NCI-H2029 treated with DMSO at 0.1 percent for 48 hours (cell line): ENCODE data around the gene PGRMC2.

ENCODE experiments used
- DNase-seq: peaks from one replicate; lab custom pipeline; 2025; lab: John Stamatoyannopoulos, UW

The PGRMC2 gene, protein sequence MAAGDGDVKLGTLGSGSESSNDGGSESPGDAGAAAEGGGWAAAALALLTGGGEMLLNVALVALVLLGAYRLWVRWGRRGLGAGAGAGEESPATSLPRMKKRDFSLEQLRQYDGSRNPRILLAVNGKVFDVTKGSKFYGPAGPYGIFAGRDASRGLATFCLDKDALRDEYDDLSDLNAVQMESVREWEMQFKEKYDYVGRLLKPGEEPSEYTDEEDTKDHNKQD

DNA sequence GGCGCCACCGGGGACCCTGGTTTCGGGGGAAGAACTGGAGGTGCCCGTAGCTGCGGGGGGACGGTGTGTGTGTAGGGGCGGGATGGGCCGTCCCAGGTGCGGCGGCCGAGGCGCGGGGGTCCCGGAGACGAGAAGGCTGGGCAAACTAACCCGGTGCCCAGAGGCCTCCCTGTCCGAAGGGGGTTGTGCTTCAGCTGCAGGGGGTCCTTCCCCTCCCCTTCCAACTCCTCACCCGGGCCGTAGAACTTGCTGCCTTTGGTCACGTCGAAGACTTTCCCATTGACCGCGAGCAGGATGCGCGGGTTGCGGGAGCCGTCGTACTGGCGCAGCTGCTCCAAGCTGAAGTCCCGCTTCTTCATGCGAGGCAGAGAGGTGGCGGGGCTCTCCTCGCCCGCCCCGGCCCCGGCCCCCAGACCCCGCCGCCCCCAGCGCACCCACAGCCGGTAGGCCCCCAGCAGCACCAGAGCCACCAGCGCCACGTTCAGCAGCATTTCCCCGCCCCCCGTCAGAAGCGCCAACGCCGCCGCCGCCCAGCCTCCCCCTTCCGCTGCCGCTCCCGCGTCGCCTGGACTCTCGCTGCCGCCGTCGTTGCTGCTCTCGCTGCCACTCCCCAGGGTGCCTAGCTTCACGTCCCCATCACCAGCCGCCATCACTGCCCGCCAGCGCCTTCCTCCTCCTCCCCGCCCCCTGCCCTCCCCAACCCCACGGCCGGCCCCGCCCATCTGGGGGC is at the start of gene PGRMC2:
Gene PGRMC2 (minus strand): TSS at position 673 of the 730 bp plus-strand sequence. CDS start 23 bp downstream, at position 650.
- no peak for DNase-seq

DNA sequence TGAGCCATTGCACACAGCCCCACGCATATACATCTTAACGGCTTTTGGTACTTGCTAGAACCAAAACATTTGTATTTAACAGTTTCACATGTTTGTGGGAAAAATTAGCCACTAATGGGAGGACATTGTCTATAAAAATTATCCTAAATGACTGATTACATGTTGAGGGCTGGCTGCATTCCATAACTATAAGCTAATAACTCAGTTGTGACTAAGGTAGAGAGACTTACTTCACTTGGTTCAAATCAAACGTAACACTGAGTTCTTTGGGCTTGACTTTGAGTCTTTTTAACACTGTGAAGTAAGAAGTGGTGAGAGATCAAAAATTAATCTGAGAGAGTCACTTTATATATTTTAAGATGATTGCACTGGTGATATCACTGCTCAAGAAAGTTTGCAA is 47.9 kb upstream of the PGRMC2 start:
- no peak for DNase-seq

DNA sequence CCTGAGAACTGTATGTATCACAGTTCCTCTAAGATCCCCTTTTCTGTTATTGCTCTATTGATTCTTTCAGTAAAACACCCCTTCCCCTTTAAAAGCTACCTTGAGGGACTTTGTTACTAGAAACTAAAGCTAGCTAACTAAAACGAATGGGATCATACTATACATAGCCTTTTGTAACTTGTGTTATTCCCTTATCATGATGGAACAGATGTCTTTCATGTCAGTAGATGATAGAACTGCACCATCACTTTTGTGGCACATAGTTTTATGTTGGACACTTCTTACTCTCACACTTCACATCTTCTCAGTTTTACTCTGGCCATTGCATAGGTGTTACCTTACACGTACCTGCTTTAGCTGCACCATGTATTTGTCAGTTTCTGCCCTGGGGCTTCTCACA is 46.6 kb upstream of the PGRMC2 start:
- no peak for DNase-seq

DNA sequence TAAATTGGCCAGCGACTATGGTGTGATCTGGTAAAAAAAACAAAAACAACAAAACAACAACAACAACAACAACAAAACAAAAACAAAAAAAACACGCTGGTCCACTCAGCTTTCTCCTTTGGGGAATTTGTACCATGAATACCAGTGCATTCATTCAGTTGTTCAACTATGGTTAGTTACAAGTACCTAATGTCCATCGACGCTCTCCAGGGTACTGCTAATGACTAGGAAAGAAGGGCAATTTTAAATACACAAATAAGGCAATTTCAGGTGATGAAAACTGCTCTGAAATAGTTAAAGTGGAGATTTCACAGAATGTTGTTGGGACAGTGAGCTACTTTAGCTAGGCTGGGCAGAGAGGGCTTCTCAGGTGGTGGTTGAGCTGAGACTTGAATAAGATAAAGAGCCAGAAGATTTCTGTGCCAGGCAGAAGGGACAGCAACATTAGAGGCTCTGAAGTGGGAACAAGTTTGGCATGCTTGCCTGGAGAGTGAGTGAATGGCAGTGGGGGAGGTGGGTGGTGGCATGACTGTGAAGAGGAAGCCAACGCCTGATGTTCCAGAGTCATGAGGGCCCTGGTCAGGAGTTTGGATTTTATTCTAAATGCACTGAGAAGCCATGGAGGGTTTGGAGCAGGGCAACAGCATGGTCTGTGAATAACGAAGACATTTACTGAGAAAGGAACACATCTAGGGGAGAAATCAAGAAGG is 45.9 kb upstream of the PGRMC2 start:
- DNase-seq = no peak

DNA sequence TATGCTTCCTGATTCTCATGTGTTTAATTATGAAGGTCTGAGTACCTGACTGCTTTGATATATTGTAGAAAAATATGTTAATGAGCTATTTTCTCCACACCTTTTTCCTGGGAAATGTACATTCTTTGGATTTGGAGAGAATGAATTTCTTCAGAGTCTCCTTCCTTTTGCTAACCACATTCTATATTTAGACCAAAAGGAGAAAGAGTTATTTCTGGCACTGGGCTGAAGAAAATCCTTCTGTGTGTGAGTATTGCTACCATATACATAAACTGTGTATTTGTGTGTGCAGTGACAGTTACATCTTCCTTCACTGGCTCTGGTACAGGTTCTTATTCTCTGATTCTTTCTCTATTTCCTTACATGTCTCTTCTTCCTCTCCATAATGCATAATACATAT is 44.5 kb upstream of the PGRMC2 start:
- no peak for DNase-seq

DNA sequence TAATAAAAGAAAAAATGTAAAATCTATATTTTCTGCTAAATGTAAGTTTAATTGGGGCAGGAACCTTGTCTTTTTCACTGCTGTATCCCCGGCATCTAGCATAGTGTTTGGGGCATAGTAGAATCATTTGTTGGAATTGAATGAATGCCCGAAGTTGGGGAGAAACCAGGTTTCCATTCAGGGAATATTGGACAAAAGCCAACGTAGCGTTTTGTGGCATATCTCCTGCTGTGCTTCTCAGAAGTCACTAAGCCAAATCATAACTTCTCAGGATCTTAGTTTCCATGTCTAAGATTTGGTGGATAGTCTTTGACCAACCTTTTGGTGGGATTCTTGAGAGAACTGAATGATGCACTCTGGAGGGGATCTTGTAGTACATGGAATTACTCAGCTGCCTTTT is 42.0 kb upstream of the PGRMC2 start:
- DNase-seq = no peak

DNA sequence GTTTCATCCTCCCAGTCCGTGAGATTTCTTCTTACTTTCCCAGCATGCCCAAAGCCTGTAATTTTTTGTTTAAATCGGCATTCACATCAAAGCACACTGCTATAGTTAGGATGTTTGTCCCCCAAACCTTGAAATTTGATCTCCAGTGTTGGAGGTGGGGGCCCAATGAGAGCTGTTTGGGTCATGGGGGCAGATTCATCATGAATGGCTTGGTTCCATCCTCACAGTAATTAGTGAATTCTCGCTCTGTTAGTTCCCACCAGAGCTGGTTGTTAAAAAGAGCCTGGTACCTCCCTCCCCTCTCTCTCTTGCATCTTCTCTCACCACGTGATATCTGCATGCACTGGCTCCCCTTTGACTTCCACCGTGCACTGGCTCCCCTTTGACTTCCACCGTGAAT is 40.5 kb upstream of the PGRMC2 start:
- DNase-seq = no peak

DNA sequence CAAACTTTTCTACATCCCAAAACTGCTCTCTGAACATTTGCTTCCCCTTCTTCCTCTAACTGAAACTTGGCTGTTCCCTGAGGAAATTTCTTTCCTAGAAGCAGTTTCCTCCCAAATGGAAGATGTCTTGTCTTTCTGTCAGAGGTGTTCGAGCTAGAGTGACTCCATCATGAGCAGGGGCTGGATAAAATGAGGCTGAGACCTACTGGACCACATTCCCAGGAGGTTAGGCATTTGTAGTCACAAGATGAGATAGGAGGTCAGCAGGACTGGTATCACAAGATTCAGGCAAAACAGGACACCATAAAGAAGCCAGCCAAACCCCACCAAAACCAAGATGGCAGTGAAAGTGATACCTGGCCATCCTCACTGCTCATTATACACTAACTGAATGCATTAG is 35.8 kb upstream of the PGRMC2 start:
- no peak for DNase-seq

DNA sequence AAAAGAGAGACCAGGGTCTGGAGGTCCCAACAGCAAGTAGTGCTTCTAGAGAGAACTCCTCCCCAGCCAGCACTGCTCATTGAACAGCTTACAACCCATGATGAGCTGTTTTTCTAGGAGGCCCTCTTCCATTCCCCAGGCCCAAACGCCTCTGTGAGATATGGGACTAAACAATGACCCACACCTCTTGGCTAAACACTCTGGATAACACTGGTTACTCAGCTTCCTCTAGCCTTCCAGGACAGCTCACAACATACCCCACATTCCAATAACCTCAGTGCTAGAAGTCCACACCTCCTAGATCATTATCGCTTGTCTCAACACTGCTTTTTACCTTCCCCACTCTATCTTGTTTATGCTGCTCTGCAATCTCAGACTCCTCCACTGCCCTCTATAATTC is 35.4 kb upstream of the PGRMC2 start:
- no peak for DNase-seq

DNA sequence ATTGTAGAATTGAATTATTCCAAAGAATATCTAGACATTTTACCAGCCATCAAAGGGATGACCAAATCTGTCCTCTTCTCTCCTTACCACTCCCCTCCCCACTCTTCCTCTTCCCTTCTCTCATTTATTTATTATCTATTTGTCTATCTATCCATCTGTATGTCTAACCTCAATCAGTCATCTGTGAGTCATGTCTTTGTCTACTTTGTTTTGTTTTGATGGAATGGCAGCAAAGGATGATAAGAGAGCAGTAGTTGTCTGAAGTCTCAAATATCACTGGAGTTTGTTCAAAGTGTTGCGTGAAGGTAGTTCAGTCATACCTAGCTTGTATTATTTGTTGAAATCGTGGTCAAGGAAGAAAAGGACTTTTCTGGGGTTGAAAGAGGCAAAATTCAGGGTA is 34.7 kb upstream of the PGRMC2 start:
- DNase-seq = no peak

DNA sequence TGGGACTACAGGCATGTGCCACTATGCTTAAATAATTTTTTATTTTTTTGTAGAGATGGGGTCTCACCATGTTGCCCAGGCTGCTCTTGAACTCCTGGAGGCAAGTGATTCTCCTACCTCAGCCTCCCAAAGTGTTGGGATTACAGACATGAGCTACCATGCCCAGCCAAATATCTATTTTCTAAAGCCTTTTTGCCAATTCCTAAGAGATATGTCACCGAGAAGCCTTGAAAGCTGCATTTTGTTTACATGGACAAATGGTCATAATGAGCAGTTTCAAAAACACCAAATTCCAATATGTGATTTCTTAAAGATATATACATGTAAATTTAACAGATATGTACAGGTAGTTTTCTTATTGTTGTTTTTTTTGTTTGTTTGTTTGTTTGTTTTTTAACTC is 33.0 kb upstream of the PGRMC2 start:
- DNase-seq = no peak

DNA sequence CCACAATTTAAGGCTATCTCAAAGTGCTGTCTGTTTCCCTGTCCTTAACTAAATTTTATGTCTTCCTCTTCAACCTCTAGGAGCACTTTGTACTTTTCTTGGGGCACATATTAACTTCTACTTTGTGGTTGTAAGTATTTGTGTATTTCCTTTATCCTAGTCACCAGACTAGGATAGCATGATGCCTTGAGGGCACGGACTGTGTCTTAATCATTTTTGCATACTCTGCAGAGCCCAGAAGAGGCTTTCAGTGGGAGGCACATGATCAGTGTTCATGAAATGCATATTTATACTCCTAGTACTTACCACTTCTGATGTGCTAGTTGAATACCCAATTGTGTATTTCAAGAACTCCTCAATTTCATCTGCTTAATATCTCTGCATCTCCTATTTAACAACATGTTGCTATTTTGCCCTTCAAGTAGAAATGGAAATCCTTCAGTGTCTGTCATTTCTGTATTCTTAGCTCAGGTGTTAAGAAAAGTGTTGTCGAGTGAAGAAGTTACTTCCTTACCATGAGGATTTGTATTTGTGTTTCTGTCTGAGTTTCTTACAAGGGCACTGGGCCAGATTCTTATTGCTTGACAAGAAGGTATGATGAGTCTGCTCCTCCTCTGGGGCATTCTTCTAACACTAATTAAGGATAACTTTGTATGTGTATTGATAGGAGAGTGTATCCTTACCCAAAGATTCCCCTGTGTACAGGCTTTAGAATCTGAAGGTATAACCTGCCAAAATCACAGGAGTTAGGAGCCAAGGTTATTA is 28.3 kb upstream of the PGRMC2 start:
- DNase-seq = no peak

DNA sequence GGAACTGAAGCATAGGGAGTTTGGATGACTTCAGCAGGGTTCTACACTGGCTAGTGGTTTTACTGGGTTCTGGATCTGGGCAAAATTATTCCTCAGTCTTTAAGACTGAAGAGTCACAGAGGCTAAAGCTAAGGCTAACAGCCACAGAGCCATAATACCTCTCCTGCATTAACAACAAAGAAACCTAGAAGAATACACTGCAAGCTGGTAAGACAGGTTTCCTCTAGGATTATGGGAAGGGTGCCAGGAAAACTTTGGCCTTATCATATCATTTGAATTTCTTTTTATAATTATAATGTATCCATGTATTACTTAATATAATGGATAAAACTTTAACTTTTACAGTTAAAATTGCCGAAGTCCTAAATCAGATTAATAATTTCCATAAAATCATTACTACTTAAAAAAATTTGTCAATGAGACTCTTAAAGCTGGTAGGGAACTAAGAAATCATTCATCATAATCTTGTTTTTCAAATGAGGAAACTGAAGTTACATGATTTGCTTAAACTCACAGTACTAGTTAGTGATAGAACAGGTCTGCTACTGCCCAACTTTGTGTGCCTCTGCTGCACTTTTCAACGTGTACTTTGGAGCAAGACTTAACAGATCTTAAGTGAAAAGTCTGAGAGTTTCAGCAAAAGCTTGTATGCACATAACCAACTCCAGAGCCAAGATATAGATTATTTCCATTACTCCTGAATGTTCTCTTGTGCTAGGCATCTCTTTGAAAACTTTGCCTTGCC is 24.2 kb upstream of the PGRMC2 start:
- DNase-seq = no peak

DNA sequence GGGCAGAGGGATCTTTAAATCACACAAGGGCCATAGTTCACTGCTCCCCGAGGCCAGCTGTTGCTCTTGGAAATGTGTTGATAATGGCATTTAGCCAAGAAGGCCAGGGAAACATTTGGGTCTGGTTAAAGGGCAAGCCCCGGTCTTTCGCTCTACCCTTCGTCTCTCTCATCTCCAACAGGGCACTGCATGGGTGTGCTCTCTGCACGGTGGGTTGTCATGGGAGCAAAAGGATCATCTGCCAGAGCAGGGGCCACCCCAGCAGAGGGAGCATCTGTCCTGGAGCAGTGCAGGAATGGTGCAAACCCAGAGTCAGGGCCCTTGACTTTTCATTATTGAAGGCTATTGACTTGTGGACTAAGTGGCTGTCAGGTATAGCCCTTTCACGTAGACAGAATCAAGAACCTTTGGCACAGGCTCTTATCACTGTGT is 22.7 kb upstream of the PGRMC2 start:
- DNase-seq = peak; percentile 29

DNA sequence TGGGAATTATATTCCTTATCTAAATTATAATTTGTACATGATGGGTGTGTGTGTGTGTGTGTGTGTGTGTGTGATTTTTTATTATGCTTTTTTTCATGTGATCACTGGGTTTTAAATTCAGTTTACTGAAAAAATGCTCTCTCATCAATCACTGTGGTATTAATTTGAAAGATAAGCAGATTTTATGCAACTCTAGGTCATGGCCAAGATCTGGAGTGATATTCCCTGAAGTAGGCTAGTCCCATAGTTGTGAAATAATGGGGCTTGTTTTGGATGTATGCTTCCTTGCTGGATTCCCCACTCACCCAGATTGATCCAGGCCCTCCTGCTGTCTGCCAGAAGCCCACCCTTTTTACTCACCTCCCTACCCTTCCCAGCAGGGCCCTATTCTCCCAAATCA is 22.0 kb upstream of the PGRMC2 start:
- DNase-seq = no peak

DNA sequence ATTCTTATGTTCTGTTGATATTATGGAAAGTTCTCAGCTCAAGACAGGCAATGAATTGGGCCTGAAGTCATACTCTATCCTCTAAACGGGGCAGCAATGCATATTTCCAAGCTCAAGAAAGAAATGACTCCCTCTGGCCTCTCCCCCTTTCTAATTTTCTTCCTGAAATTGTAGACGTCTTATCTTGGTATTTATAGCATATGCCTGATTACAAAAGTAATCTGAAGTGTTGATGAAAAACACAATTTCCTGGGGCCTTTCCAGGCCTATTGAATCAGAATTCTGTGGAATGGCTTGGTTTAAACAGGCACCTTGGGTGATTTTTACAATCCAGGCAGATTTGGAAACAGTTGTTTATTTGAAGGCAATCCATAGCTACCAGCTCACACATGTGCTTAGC is 21.4 kb upstream of the PGRMC2 start:
- no peak for DNase-seq

DNA sequence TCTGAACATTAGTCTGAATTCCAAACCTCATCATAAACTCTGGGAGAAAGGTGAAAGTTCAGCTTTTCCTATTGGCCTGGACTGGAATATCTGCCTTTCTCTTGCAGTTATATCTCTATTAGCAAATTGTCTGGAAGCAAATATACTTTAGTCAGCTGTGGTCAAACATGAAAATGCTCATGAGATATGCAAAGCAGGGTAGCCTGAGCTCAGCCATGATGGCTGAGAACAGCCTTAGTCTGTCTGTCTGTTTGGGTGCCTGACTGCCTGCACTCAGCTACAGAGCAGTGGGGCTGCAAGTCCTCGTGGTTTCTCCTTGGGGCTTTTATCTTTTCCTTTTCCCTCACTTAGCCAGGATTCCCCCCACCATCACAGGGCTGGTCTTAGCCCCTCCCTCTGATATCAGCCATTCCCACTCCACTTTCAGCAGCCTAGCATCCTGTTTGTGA is 19.5 kb upstream of the PGRMC2 start:
- no peak for DNase-seq

DNA sequence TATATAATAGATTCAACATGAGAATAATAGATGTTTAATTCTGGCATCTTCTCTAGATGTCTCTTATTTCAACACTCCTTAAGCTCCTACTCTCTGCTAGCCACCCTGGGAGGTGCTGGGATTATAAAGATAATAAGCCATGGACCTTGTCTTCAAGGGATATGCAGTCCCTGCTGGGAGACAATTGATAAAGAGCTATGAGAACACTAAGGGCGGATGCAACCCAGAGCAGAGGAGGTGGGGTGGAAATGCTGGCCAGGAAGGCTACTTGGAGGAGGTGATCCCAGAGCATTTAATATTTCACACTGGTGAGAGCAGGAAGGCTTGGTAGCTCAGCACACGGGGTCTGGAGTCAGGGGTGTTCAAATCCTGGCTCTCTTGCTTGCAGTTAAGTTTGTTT is 18.3 kb upstream of the PGRMC2 start:
- no peak for DNase-seq

DNA sequence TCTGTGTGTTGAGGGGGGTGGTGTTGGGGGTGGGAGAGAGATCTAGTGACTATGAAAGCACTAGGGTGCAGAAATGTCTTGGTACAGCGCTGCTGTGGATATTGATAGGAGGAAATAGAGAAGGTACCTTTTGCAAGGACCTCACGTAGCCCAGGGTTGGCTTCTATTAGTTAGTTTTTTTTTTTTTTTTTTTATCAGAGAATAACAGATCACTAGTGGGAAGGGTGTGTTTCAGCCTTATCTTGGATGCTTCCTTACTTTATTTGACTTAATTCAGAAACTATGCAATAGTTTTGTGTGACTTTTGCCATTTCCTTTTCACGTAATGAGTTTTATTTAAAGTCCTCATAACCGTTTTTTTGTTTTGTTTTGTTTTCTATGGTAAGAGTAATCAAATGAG is 16.4 kb upstream of the PGRMC2 start:
- no peak for DNase-seq

DNA sequence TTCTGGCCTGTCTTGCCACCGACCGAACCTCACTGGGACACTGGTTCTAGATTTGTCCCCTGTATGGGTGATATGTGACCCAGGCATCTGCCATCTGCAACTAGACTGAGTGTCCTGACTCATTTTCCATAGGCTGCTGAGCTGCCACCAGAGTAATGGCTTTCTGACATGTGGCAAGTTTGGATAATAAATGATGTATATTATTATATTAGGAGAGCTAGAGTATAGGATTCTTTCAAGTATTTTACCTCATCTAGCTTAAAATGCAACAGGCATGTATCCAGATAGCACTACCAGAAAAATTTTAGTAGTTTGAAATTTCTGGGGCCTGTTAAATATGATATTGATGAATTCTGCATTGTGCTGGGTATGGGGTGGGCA is 15.8 kb upstream of the PGRMC2 start:
- DNase-seq = no peak

DNA sequence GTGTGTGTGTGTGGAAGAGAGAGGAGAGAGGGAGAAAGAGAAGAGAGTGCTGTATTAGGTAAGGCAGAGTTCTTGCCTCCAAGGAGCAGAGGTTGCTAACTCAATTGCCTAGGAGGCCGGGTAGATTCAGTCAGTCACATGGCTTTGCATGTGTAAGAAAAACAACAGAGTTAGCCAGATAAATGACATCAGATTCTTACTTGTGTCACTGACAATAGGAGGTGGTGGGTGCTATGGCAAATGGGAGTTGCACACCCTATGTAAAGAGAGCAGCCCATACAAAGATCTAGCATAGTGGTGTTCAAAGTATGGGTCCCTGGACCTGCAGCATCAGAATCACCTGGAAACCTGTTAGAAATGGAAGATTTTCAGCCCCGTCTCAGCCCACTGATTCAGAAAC is 14.4 kb upstream of the PGRMC2 start:
- no peak for DNase-seq

DNA sequence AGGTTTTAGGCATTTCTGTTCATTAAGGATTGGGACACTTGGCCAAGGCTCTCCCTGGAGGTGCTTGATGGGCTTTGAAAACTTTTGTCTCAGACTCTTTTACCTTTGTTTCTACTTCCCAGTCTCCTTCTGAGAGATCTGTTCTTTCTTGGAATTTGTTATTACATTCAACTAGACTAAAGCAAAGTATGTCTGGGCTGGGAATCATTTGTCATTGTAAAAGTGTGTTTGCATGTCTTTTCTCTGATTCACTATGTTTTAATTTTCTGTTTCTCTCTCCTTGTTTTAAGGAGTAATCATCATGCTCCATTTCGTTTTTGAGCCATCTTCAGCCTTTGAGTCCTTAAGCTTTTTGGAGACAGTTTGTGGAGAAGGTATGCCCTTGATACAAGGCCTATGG is 12.2 kb upstream of the PGRMC2 start:
- no peak for DNase-seq
